HK-2 (cell line): ENCODE data around the gene CLIC6.
"Not testable (repeated sequence)": the region's sequence is repeated elsewhere in the genome, so short reads cannot be mapped to it uniquely, and the experiment has no call there.

Source experiments
- DNase-seq: peaks from one replicate; pipeline ENCODE4 v3.0.0-alpha.2; 2018; ENCODE audit not compliant: unreplicated experiment

The CLIC6 gene

DNA sequence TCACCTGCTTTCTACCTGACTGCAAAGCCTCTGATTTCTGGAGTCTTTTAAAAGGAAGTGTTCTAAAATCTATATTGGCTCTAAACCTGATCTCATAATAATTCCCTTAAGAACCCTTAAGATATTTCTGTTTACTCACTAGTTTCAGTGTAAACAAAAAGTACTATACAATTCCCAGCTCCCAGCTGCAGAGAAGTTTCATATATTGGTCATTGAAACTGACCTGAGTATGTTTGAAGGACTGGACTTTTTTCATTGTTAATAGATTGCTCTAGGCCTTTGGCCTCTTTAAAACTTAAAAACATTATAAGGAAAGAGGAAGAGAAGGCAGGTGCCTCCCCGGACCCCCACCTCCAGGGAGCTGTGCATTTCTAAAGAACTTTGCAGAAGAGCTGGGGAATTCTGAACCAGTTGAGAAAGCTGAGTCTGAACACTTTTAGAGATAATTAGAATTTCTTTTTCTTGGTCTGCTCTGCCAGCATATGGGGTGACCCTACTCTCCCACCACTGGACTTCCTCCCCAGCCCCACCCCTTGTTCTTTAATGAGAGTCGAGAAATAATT, 23.7 kb downstream of the CLIC6 start:
- no peak for DNase-seq

DNA sequence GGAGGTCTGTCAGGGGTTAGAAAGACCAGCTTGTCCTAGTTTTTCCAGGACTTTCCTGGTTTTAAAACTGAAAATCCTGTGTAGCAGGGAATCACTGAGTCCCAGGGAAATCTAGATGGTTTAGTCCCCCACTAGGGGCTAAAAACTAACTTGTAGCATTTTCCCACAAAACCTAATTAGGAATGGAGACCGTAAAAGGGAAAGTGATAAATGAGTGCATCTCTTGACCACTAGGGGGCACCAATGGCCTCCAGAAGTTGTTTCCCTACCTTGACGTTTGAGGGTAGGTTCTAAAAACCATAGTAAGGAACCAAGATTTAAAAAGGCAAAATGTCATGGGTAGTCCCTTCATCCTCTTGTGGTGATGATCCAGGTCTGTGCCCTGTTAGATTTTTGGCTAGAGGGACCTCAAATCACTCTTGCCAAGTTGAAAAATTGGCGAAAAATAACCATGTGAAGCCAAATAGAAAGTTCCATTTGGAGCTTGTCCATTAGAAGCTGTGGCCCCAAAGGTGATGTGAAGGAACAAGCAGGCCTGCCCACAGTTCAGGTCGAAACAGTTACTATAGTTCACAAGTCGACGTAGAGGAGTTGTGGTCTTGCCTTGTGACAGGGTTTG, 24.5 kb downstream of the CLIC6 start:
- peak; percentile 24 for DNase-seq

DNA sequence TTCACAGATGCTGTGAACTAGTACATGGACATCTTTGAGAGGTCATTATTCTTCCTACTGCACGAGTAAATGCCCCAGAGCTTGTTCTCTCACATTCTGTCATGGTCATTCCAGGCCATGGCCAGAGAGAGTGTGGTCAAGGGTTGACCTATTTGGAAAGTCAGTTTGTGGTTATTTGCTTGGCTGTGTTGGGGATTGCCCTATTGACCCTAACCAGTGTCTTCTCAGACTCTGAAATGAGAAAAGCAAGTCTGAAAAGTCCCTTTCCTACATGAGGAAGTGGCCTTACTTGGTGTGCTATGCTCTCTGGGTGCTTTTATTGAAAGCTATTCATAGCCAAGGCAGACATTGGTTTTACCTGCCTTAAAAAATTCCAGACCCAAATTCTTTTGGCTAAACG, 26.6 kb downstream of the CLIC6 start:
- DNase-seq: no peak

DNA sequence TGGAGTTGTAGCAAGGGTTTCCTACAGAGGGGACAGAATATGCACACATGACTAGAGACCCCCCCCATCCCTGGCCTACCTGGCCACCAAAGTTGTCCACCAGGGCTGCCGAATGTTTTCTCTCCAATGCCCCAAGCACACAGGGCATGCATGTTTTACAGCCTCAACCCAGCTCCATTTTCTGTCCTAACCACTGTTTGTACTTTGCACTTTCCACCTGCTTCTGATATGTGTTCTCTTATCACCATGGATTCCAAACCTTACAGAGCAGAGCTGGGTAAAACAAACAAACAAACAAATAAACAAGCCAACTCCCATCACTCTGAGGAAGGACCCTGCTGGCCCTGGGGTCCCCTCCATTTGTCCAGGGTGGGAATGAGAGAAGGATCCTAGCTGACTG, 27.3 kb downstream of the CLIC6 start:
- DNase-seq: no peak

DNA sequence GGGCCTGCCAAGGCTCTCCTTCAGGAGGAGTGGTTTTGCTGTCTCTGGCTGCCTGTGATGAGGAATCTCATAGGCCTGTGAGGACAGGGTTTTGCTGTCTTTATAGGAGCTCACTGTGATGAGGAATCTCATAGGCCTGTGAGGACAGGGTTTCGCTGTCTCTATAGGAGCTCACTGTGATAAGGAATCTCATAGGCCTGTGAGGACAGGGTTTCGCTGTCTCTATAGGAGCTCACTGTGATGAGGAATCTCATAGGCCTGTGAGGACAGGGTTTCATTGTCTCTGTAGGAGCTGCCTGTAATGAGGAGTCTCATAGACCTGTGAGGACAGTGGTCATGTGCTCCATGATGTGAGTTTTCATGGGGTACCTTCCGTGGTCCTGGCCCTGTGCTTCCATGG, 29.0 kb downstream of the CLIC6 start:
- DNase-seq: no peak

DNA sequence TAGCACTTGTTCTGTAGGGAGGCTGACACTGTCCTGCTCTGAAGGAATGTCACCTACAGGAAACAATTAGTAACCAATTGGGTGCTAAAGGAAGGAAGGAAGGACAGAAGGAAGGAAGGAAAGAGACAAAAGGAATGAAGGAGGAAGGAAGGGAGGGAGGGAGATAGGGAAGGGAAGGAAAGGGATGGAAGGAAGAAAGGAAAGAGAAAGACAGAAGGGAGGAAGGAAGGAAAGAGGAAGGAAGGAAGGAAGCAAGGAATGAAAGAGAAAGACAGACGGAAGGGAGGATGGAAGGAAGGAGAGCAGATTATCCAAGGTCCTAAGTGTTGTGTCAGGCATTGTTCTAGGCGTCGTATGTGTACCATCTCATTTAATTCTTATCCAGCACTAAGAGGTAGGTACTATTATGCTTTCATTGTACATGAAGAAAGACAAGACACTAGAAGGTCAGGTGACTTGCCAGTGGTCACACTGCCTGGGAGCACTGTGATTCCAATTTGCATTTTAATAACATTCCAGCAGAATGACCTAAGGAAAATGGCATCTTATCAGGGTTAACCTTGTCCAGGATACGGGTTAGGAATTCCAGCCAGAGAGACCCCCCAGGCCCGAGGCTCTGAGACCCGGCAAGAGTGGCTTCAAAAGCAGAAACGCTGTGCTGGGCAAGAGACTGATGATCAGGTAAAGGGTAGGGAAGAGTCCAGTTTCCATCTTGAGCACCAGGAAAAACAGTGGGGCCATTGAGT, 29.6 kb downstream of the CLIC6 start:
- DNase-seq: no peak

DNA sequence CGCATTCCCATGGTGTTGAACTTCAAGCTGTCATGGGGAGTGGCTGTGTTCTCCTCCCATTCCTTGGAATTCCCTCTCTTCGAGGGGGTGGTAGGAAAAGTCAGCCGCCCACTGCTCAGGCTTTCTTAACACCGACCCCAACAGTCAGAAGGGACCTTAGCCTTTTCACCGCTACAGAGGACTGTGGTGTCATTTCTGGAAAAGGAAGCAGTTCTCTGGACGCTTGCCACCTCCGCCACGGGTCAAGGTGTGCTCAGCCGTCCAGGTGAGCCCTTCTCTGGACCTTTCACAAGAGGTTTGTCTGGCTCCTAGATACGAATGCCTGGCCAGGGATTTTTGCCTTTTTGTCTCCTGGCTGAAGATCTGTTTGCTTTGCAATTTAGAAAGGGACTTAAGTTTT, 31.8 kb downstream of the CLIC6 start:
- DNase-seq: no peak

DNA sequence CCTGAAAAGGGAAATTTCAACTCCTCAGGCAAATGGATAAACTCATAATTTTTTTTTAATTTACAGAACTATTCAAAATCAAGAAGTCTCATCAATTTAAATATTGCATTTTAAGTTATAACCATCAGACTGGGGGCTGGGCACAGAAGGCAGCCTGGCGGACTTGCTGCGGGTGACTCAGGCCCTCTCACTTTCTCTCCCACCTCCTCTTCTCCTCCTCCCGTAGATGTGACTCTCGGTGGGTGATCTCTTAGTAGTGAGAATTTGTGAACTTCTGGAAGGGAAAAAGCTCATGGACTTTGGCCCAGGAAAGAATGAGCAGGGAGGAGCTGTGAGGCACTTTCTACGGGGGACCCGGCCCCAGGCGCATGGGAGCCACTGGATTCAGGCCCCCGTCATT, 32.9 kb downstream of the CLIC6 start:
- DNase-seq: no peak

DNA sequence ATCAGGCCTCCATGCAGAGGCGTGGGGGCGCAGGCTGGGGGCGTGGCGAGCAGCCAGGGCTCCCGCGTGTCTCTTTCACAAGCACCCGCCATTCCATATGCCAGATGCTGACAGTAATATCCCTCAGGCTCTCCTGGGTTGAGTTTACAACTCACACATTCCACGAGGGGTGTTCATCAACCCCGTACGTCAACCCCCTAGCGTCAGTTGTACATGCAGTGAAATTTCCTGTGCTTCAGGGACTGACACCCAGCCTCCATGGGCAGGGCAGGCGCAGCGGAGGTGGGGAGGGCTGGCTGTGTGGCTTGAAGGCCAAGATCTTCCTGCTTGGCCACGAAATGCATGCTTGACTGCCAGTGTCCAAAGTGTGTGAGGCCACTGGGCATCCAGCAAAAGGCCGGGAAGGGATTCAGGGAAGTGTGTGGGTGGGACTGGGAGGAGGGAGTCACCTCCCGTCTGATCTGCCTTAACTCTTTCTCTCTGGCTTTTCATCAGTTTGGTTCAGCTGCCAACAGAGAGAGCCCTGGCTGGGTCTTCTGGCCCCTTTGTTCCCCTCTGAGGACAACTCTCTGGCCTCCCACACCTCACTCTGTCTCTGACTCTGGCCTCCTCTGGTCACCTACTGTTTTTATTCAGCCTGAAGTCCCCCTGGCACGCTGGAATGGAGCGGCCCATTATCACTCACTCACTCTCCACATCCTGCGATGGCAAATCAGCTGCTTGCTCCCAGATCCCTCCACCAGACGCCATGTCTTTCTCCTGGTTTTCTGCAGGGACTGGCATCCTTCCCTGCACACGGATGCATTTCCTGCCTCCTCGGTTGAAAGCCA, 33.8 kb downstream of the CLIC6 start:
- DNase-seq: no peak

DNA sequence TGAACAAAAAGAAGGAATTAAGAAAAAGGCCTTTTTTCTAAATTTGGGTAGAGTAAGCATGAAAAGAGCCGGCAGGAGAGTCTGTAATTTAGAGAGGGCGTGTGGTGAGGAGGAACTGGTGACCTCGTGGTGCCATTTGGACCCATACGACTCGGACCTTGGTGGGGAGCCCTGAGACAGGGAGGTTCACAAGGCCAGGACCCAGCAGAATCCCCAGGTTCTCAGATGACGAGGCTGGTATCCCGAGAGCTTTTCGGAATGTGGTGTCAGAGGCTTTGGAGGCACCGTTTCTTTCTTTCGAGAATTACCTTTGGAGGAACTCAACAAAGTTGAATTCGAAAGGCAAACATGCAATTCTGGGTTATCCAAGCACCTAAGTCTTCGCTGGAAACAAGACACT, 34.8 kb downstream of the CLIC6 start:
- no peak for DNase-seq

DNA sequence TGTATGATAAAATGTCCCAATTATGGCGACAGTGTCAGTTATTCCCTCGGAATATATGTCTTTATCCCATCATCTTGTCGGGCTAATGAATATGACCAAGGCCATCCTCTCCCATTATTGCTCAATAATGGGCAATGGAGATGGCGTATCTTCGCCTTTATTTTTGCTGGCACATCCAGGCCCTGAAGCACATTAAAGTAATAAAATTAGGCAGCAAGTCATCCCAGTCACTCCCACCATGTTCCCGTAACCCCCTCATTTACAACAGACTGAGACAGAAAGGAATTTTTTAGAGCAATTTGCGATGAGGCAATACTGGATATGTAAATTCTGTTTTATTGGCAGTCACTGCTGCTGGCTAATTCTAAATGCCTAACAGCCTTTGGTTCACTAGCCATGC, 35.3 kb downstream of the CLIC6 start:
- no peak for DNase-seq

DNA sequence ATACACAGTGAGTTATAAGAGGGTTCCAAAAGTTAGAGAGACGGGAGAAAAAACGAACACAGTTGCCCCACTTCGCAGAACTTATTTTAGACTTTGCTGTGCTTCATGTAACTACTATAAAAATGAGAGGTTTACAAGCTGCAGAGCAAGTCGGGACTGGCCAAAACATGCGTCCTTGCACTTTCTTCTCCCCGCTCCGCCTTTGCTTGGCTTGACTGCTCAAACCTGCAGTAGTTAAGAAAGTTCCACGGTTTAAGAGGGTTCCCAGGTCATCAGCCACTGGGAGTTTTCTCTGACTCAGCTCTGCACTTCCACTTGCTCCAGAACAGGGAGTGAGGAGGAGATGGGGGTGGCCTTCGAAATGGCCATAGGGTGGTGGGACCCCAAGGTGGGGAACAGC, 36.2 kb downstream of the CLIC6 start:
- no peak for DNase-seq

DNA sequence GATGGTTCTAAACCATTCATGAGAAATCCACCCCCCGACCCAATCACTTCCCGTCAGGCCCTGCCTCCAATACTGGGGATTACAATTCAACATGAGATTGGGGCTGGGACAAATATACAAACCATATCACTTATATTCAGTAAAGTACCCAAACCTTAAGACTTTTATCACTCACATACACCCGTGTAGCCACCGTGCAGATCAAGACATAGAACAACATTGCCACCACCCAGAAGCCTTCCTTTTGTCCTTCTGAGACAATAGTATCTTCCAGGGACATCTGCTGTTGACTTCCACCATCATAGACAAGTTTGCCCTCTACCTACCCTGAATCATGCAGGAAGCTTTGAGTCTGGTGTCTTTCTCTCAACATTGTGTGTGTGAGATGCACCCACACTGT, 37.5 kb downstream of the CLIC6 start:
- no peak for DNase-seq

DNA sequence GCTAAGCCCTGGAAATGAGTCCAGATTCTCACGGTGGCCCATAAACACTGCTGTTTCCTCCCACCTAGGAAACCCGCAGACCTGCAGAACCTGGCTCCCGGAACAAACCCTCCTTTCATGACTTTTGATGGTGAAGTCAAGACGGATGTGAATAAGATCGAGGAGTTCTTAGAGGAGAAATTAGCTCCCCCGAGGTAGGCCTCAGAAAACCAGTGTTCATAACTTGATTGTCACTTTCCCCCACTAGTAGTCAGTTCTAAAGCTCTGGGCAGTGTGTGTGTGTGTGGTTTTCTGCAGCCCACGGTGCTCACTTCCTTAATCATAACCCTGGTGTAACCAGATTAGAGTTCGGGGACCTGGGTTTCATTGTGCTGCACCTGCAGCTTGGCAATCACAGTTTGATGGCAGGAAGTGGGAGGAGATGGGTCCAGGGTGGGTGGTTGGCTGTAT, 39.1 kb downstream of the CLIC6 start:
- DNase-seq: no peak

DNA sequence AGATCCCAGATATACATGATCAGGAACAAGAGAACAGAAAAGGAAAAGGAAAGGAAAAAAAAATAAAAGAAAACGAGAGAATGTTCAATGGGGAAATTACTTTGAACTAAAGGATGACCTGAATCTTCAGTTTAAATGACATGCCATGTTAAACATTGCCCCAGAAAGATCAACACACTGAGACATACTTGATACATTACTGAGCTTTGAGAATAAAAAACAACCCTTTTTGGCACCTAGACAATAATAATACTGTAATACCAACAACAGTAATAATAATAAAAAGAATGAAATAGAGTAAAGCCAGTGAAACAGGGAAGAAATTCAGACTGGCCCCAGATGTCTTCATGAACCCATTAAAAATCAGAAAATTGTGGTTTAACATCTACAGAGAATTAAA, 44.8 kb downstream of the CLIC6 start:
- no peak for DNase-seq

DNA sequence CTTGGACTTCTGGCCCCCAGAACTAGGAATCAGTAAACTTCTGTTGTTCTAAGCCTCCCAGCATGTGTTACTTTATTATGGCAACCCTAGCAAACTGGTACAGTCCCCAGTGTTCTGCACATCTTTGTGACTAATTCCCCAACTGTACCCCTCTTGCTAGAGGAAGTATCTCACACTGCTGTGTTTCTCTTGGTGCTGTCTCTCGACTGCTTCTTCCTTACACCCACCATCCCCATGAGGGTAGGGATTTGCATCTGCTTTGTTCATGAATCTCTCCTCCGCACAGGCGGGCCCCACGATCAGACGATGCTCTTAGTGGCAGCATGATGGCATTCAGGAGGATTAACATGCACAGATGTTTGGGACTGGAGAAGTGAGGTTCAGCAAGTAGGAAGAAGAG, 46.7 kb downstream of the CLIC6 start:
- DNase-seq: no peak

DNA sequence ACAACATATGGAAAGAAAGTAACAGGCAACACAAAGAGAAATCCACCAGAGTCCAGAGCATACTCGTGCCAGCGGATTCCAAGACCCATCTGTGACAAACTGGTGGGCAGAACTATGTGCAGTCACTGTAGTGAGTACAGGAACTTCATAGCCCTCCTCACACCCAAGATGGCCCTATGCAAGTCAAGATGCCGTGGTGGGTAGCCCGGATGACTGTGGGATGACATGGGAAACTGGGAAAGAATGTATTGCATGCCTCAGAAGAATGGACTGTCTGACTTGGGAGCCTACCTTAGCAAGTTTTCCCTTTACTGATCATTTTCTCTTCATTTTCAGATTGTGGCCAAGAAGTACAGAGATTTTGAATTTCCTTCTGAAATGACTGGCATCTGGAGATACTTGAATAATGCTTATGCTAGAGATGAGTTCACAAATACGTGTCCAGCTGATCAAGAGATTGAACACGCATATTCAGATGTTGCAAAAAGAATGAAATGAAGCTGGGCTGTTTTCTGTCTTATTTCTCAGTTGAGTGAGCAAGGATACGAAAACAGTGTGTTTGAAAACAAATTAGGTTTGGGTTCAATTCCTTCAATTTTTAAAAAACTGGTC, 47.3 kb downstream of the CLIC6 start:
- no peak for DNase-seq

DNA sequence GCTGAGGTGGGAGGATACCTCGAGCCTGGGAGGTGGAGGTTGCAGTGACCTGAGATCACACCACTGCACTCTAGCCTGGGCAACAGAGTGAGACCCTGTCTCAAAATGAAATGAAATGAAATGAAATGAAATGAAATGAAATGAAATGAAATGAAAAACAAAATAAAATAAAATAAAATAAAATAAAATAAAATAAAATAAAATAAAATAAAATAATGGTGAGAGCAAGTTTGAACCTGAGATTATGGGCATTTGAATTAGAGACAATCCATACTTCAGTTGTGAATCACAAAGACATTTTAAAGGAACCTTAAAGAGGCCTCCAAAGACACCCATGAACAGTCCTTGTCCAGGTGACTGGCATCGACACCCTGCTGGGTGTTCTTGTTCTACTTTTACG, 49.7 kb downstream of the CLIC6 start:
- not testable (repeated sequence) for DNase-seq

DNA sequence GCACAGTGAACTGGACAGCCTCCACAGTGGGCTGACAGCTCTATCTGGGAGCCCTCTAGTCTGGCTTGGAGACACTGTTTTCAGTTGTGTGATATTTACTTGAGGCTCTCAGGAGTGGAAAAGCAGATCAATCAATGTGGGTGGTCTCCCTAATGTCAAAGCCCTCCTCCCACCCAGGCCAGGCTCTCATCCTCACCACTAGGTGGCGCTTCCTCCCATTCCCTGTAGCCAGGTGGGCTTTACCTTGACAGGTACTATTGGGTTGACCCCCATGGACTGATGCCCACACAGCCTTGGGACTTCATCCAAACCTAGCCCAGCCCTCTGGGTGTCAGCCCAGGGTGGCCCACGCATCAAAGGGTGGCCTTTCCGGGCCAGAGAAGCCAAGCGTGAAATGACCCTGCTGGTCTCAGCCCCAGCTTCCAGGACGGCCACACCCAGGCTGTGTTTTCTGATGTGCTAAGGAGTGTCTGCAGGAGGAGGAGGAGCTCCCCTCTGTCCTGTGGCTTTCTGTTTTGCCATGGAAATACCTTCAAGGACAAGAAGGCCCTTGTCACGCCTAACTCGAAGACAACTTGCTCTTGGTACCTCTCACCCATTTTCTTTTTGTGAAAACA, 54.0 kb downstream of the CLIC6 start:
- DNase-seq: no peak

DNA sequence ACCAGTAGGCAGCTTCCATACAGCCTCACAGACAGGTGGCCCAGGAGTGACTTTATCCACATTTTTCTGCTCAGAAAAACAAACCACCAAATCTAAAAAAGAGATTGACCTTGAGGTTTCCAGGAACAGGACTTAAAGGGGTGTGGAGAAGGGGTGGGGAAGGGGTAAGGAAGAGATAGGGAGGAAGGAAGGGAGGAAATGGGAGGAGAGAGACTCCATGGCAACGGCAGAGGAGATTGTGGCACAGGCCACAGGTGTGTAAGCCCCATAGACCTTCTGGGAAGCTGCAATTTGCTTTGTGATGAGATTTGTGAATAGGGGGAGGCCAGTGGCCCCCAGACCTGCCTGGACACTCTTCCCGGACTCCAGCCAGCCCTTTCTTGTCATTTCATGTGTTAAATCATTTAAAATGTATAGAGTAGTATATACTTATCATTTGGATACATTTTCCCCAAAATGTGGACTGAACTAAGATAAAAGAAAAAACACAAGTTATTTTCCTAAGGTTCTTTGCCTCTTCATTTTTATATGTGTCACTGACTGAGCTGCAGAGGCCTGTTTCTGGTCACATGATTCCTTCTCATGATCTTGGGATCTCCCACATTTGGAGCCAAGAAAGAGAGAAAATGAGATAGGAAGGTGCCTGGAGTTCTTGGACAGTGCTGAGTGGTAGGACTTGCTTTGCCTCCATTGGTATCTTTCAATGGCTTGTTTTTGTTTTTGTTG, 55.5 kb downstream of the CLIC6 start:
- no peak for DNase-seq

DNA sequence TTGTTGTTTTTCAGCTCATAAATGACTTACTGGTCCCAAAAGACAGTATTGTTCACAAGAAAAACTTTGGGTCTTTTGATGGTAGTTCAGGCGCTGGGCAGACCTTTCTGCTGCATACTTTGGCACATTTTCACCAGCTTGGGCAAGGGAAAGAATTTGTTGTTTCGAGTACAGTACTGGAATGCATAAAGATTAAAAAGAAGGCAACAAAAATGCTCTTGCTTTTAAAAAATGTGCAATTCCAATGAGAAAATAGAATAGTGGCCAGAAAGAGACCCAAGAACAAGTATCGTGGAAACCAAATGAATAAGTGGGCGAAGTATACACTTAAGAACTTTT, 56.0 kb downstream of the CLIC6 start:
- DNase-seq: no peak
